Kidney (tissue), 14 donors: Measurements from ENCODE around the gene CAPN14. TPM values are rescaled to one million over a fixed set of nuclear protein-coding genes. Genes with fewer than 3 reads are reported as not detected.

Source experiments
- DNase-seq, 5 donors: peaks; one replicate each; pipeline ENCODE4 v3.0.0-alpha.2; 2013 to 2020
- FAIRE-seq: peaks from 2 replicates; lab custom pipeline; 2012; peaks lifted over from hg19 to GRCh38; lab: Jason Lieb, UNC
- H3K27ac ChIP-seq, 2 donors: one replicate each; pipeline ENCODE4 v1.7.0; 2013; ENCODE audit warnings: low read depth in 2 of 2, low read length in 2 of 2, inconsistent platforms in 1 of 2
- H3K27me3 ChIP-seq: one replicate; pipeline ENCODE4 v1.7.1; 2013; ENCODE audit warnings: low read length, inconsistent platforms; ENCODE audit not compliant: control insufficient read depth, insufficient read depth
- H3K36me3 ChIP-seq, 3 donors: one replicate each; pipeline versions ENCODE4 v1.7.0 to v1.7.1; 2013; ENCODE audit warnings: low read length in 3 of 3, control low read depth in 1 of 3, inconsistent platforms in 1 of 3; ENCODE audit not compliant: insufficient read depth in 3 of 3, control insufficient read depth in 2 of 3
- H3K4me1 ChIP-seq, 3 donors: one replicate each; pipeline versions ENCODE4 v1.7.0 to v1.7.1; 2013; ENCODE audit warnings: low read length in 3 of 3, inconsistent platforms in 1 of 3, low read depth in 1 of 3; ENCODE audit not compliant: control insufficient read depth in 2 of 3, insufficient read depth in 2 of 3
- H3K4me3 ChIP-seq, 3 donors: one replicate each; pipeline versions ENCODE4 v1.7.0 to v1.8.1; 2013; ENCODE audit warnings: low read length in 3 of 3, control low read depth in 1 of 3, inconsistent platforms in 1 of 3
- H3K9ac ChIP-seq, 3 donors: one replicate each; pipeline versions ENCODE4 v1.7.0 to v1.7.1; 2013; ENCODE audit warnings: low read length in 3 of 3, control low read depth in 1 of 3, inconsistent platforms in 1 of 3
- H3K9me3 ChIP-seq, 3 donors: one replicate each; pipeline versions ENCODE4 v1.7.0 to v1.7.1; 2013; ENCODE audit warnings: low read length in 3 of 3, control low read depth in 1 of 3, inconsistent platforms in 1 of 3; ENCODE audit not compliant: control insufficient read depth in 2 of 3, insufficient read depth in 1 of 3
- CTCF ChIP-seq: IDR thresholded peaks from 3 replicates; pipeline ENCODE4 v1.5.1; 2012; ENCODE audit warnings: mild to moderate bottlenecking, moderate library complexity, borderline replicate concordance; ENCODE audit not compliant: insufficient read depth; ENCODE audit errors: extremely low read depth
- intact Hi-C: fragments of 100-400 bp; cut with DNase I; formaldehyde crosslinking; loops from one replicate; pipeline ENCODE4 v1.11.1; 2022
- polyA plus RNA-seq: library from polyadenylated mRNA; stranded (reverse); fragments of 350-450 nt; fragmentation: Illumina TruSeq; extraction: RNeasy Lipid Tissue Mini Kit (QIAGEN cat#74804); gene quantifications from one replicate; pipeline ENCODE4 v1.2.3, GENCODE V29; 2014; ENCODE audit warnings: low read depth, low replicate concordance; ENCODE audit not compliant: insufficient read depth
- total RNA-seq: library from RNA; stranded (reverse); fragmentation: NEBNext Ultra II Directional; extraction: Animal tissue kit (Norgen Biotek cat#: 25700); gene quantifications from one replicate; pipeline ENCODE4 v1.2.1, GENCODE V29; 2021
- donor health status: control.
- donor health status: control.
- donor health status: control.
- donor health status: control.
- donor health status: control.
- donor health status: DM: yes; HTN: yes; CAD: no.
- donor health status: Normal renal cell carcinoma (clear cell type).

CAPN14 gene
- total and polyA plus RNA-seq, 2 donors from 2014 or later = 0.22 to 0.25 TPM

GRCh38 chr2:31246184-31246852 lies 29.0 kb upstream of the CAPN14 start:
- no peaks in the 10 kb centered on the region for H3K4me1 ChIP-seq
- H3K4me3 ChIP-seq = no peak overlapping the region
- TF ChIP-seq CTCF = no peak
- H3K27me3 ChIP-seq = no peaks in the 10 kb centered on the region
- intact Hi-C loops = no loop called here
- H3K36me3 ChIP-seq = peaks cover 0 to 10% (median 6%) of the 10 kb centered on the region in 3 donors
- DNase-seq = no peak
- H3K27ac ChIP-seq = no peak overlapping the region
- no peak for FAIRE-seq
- H3K9me3 ChIP-seq = no peaks in the 10 kb centered on the region
- H3K9ac ChIP-seq = no peak overlapping the region

- peaks cover 0 to 4% (median 0%) of the 10 kb centered on the region in 3 donors for H3K4me1 ChIP-seq
- no peak for FAIRE-seq
- no peak for TF ChIP-seq CTCF
- no peaks in the 10 kb centered on the region for H3K27me3 ChIP-seq
- no peak overlapping the region for H3K4me3 ChIP-seq
- intact Hi-C loops = no loop called here
- no peak overlapping the region for H3K27ac ChIP-seq
- H3K9ac ChIP-seq = no peak overlapping the region
- H3K9me3 ChIP-seq = no peaks in the 10 kb centered on the region
- no peak for DNase-seq
- peaks cover 0 to 3% (median 2%) of the 10 kb centered on the region in 3 donors for H3K36me3 ChIP-seq
Measured at GRCh38 chr2:31244101-31244500, 26.8 kb upstream of the CAPN14 start.

- DNase-seq = no peak
- Histone ChIP-seq H3K36me3 (peaks cover 0 to 2% (median 0%) of the 10 kb centered on the region in 3 donors), H3K4me1 (peaks cover 0 to 11% (median 0%) of the 10 kb centered on the region in 3 donors), H3K27me3 (no peaks in the 10 kb centered on the region), H3K27ac (no peak overlapping the region), H3K9me3 (no peaks in the 10 kb centered on the region), H3K9ac (no peak overlapping the region), H3K4me3 (no peak overlapping the region)
- no peak for TF ChIP-seq CTCF
- intact Hi-C loops = no loop called here
- FAIRE-seq = no peak
Measured at GRCh38 chr2:31243053-31243452, 25.7 kb upstream of the CAPN14 start.
